ENCODE results near the gene ZNF316. TPM values are rescaled to one million over a fixed set of nuclear protein-coding genes. Genes with fewer than 3 reads are reported as not detected.

The ZNF316 gene
- 35.0 TPM for polyA plus RNA-seq
- long read RNA-seq, donor 1, full-length matches to known transcripts, result 2 of 2 reads
- long read RNA-seq, donor 1, partial matches to known transcripts, result 0 of 2 reads
- long read RNA-seq, donor 1, other reads (novel, unspliced or antisense), result 0 of 2 reads
- long read RNA-seq, donor 2, full-length matches to known transcripts, result 1 of 1 reads
- long read RNA-seq, donor 2, partial matches to known transcripts, result 0 of 1 reads
- long read RNA-seq, donor 2, other reads (novel, unspliced or antisense), result 0 of 1 reads
- long read RNA-seq, donor 3, full-length matches to known transcripts, result 6 of 6 reads
- long read RNA-seq, donor 3, partial matches to known transcripts, result 0 of 6 reads
- long read RNA-seq, donor 3, other reads (novel, unspliced or antisense), result 0 of 6 reads
- long read RNA-seq, donor 4, result 0 reads
- long read RNA-seq, donor 5, result 0 reads
- long read RNA-seq, donor 6, full-length matches to known transcripts, result 1 of 1 reads
- long read RNA-seq, donor 6, partial matches to known transcripts, result 0 of 1 reads
- long read RNA-seq, donor 6, other reads (novel, unspliced or antisense), result 0 of 1 reads
- long read RNA-seq, donor 7, partial matches to known transcripts, result 0 of 1 reads
- long read RNA-seq, donor 7, other reads (novel, unspliced or antisense), result 0 of 1 reads
- long read RNA-seq, donor 8, full-length matches to known transcripts, result 2 of 2 reads
- long read RNA-seq, donor 8, partial matches to known transcripts, result 0 of 2 reads
- long read RNA-seq, donor 8, other reads (novel, unspliced or antisense), result 0 of 2 reads
- long read RNA-seq, donor 9, partial matches to known transcripts, result 0 of 1 reads
- long read RNA-seq, donor 9, other reads (novel, unspliced or antisense), result 0 of 1 reads
- long read RNA-seq, donor 10, partial matches to known transcripts, result 28 of 29 reads
- long read RNA-seq, donor 10, other reads (novel, unspliced or antisense), result 0 of 29 reads
- long read RNA-seq, donor 11, partial matches to known transcripts, result 24 of 24 reads
- long read RNA-seq, donor 11, other reads (novel, unspliced or antisense), result 0 of 24 reads

- H3K36me3 ChIP-seq (ENCODE audit: control insufficient read depth, insufficient read depth, low read length), result peaks cover 19% of the 10 kb centered on the region
- H3K27me3 ChIP-seq (ENCODE audit: control insufficient read depth, insufficient read depth, low read length), result no peaks in the 10 kb centered on the region
- no CpG with 5 or more reads among the region's 104 CpGs for WGBS (ENCODE audit: insufficient coverage, low lambda C conversion rate)
- peak in 1 of 2 donors; percentile 49 for DNase-seq
- H3K27ac ChIP-seq (ENCODE audit: low read length), result no peak within 1 kb of the TSS
- no peaks in the 10 kb centered on the region for H3K9me3 ChIP-seq (ENCODE audit: control insufficient read depth, low read depth, low read length)
- peak within 1 kb of the TSS; percentile 73 for H3K4me3 ChIP-seq (ENCODE audit: low read length)
- peaks cover 4% of the 10 kb centered on the region for H3K4me1 ChIP-seq (ENCODE audit: control insufficient read depth, insufficient read depth, low read length)
These were observed at the start of gene ZNF316 for GRCh38 chr7:6636741-6637543. Gene ZNF316, plus strand, starts transcription at chr7:6637318. Its CDS starts 5,092 bp downstream, at chr7:6642410.

- Histone ChIP-seq H3K4me3 (ENCODE audit: low read length) (no peak overlapping the region), H3K4me1 (ENCODE audit: control insufficient read depth, insufficient read depth, low read length) (peaks cover 9% of the 10 kb centered on the region), H3K27me3 (ENCODE audit: control insufficient read depth, insufficient read depth, low read length) (no peaks in the 10 kb centered on the region), H3K27ac (ENCODE audit: low read length) (no peak overlapping the region), H3K9me3 (ENCODE audit: control insufficient read depth, low read depth, low read length) (no peaks in the 10 kb centered on the region), H3K36me3 (ENCODE audit: control insufficient read depth, insufficient read depth, low read length) (peaks cover 49% of the 10 kb centered on the region)
- no peak for DNase-seq
- 100% methylated on average over 1 of the region's 9 CpGs for WGBS (ENCODE audit: insufficient coverage, low lambda C conversion rate)
These were observed 48.6 kb upstream of the ZNF316 start for GRCh38 chr7:6588566-6588965.

- Histone ChIP-seq H3K9me3 (ENCODE audit: control insufficient read depth, low read depth, low read length) (no peaks in the 10 kb centered on the region), H3K4me1 (ENCODE audit: control insufficient read depth, insufficient read depth, low read length) (peaks cover 9% of the 10 kb centered on the region), H3K27me3 (ENCODE audit: control insufficient read depth, insufficient read depth, low read length) (no peaks in the 10 kb centered on the region), H3K4me3 (ENCODE audit: low read length) (peak overlapping the region; percentile 35), H3K36me3 (ENCODE audit: control insufficient read depth, insufficient read depth, low read length) (peaks cover 51% of the 10 kb centered on the region), H3K27ac (ENCODE audit: low read length) (no peak overlapping the region)
- DNase-seq, result no peak
- WGBS (ENCODE audit: insufficient coverage, low lambda C conversion rate), result 100% methylated on average over 2 of the region's 22 CpGs
These were observed 47.8 kb upstream of the ZNF316 start for GRCh38 chr7:6589151-6589828.

- Histone ChIP-seq H3K4me3 (ENCODE audit: low read length) (peak within 1 kb of the TSS; percentile 77), H3K9me3 (ENCODE audit: control insufficient read depth, low read depth, low read length) (no peaks in the 10 kb centered on the region), H3K27me3 (ENCODE audit: control insufficient read depth, insufficient read depth, low read length) (no peaks in the 10 kb centered on the region), H3K36me3 (ENCODE audit: control insufficient read depth, insufficient read depth, low read length) (peaks cover 52% of the 10 kb centered on the region), H3K27ac (ENCODE audit: low read length) (peak within 1 kb of the TSS; percentile 81), H3K4me1 (ENCODE audit: control insufficient read depth, insufficient read depth, low read length) (peaks cover 9% of the 10 kb centered on the region)
- no CpG with 5 or more reads among the region's 107 CpGs for WGBS (ENCODE audit: insufficient coverage, low lambda C conversion rate)
- peak; percentile 79 to 93 for DNase-seq
These were observed 47.1 kb upstream of the ZNF316 start, which contains the start of gene INTS15 for GRCh38 chr7:6589829-6590644. Gene INTS15, plus strand, starts transcription at chr7:6590021. Its CDS starts 263 bp downstream, at chr7:6590284.

GRCh38 chr7:6590645-6591110, 46.4 kb upstream of the ZNF316 start:
- peak overlapping the region; percentile 81 for H3K27ac ChIP-seq (ENCODE audit: low read length)
- peaks cover 9% of the 10 kb centered on the region for H3K4me1 ChIP-seq (ENCODE audit: control insufficient read depth, insufficient read depth, low read length)
- H3K36me3 ChIP-seq (ENCODE audit: control insufficient read depth, insufficient read depth, low read length), result peaks cover 56% of the 10 kb centered on the region
- no peaks in the 10 kb centered on the region for H3K9me3 ChIP-seq (ENCODE audit: control insufficient read depth, low read depth, low read length)
- WGBS (ENCODE audit: insufficient coverage, low lambda C conversion rate), result 0% methylated on average over 2 of the region's 10 CpGs
- DNase-seq, result no peak
- no peaks in the 10 kb centered on the region for H3K27me3 ChIP-seq (ENCODE audit: control insufficient read depth, insufficient read depth, low read length)
- H3K4me3 ChIP-seq (ENCODE audit: low read length), result peak overlapping the region; percentile 77

GRCh38 chr7:6600093-6600492, 37.0 kb upstream of the ZNF316 start:
- WGBS (ENCODE audit: insufficient coverage, low lambda C conversion rate), result no CpG with 5 or more reads among the region's 15 CpGs
- peaks cover 79% of the 10 kb centered on the region for H3K36me3 ChIP-seq (ENCODE audit: control insufficient read depth, insufficient read depth, low read length)
- no peaks in the 10 kb centered on the region for H3K9me3 ChIP-seq (ENCODE audit: control insufficient read depth, low read depth, low read length)
- no peaks in the 10 kb centered on the region for H3K27me3 ChIP-seq (ENCODE audit: control insufficient read depth, insufficient read depth, low read length)
- H3K4me1 ChIP-seq (ENCODE audit: control insufficient read depth, insufficient read depth, low read length), result no peaks in the 10 kb centered on the region
- H3K27ac ChIP-seq (ENCODE audit: low read length), result no peak overlapping the region
- DNase-seq, result no peak
- H3K4me3 ChIP-seq (ENCODE audit: low read length), result no peak overlapping the region

- H3K27me3 ChIP-seq (ENCODE audit: control insufficient read depth, insufficient read depth, low read length), result no peaks in the 10 kb centered on the region
- no peaks in the 10 kb centered on the region for H3K4me1 ChIP-seq (ENCODE audit: control insufficient read depth, insufficient read depth, low read length)
- no peaks in the 10 kb centered on the region for H3K9me3 ChIP-seq (ENCODE audit: control insufficient read depth, low read depth, low read length)
- no peak for DNase-seq
- WGBS (ENCODE audit: insufficient coverage, low lambda C conversion rate), result no CpG with 5 or more reads among the region's 10 CpGs
- no peak overlapping the region for H3K4me3 ChIP-seq (ENCODE audit: low read length)
- H3K27ac ChIP-seq (ENCODE audit: low read length), result no peak overlapping the region
- peaks cover 57% of the 10 kb centered on the region for H3K36me3 ChIP-seq (ENCODE audit: control insufficient read depth, insufficient read depth, low read length)
These were observed 32.7 kb upstream of the ZNF316 start for GRCh38 chr7:6604458-6604857.

GRCh38 chr7:6606866-6607583, 30.1 kb upstream of the ZNF316 start:
- Histone ChIP-seq H3K36me3 (ENCODE audit: control insufficient read depth, insufficient read depth, low read length) (peaks cover 38% of the 10 kb centered on the region), H3K27me3 (ENCODE audit: control insufficient read depth, insufficient read depth, low read length) (no peaks in the 10 kb centered on the region), H3K4me3 (ENCODE audit: low read length) (no peak overlapping the region), H3K4me1 (ENCODE audit: control insufficient read depth, insufficient read depth, low read length) (no peaks in the 10 kb centered on the region), H3K9me3 (ENCODE audit: control insufficient read depth, low read depth, low read length) (no peaks in the 10 kb centered on the region), H3K27ac (ENCODE audit: low read length) (no peak overlapping the region)
- DNase-seq, result no peak
- no CpG with 5 or more reads among the region's 36 CpGs for WGBS (ENCODE audit: insufficient coverage, low lambda C conversion rate)

All from large intestine (tissue), 12 donors.